DND-41 (cell line): ENCODE data around the gene SETBP1.

Experiments used
- ATAC-seq: fragments of 200-7000 bp; cut with Tn5 transposase; 3 replicates; pipeline ENCODE4 v1.9.1; 2021; ENCODE audit warnings: low read depth; ENCODE audit not compliant: insufficient read depth
- DNase-seq: peaks from one replicate; pipeline ENCODE4 v3.0.0-alpha.2; 2020
- H2AFZ ChIP-seq: 2 replicates; pipeline ENCODE4 v1.6.0; 2012; ENCODE audit warnings: low read depth, low read length
- H3K27ac ChIP-seq: 2 replicates; pipeline ENCODE4 v1.5.1; 2012; ENCODE audit warnings: low read length, inconsistent platforms
- H3K27me3 ChIP-seq: fragments of 200-600 bp; sonication (generic); 2 replicates; pipeline ENCODE4 v1.6.0; 2012; ENCODE audit warnings: low read length, mild to moderate bottlenecking, inconsistent platforms; ENCODE audit not compliant: insufficient read depth, poor library complexity
- H3K36me3 ChIP-seq: 2 replicates; pipeline ENCODE4 v1.5.1; 2012; ENCODE audit warnings: low read length, inconsistent platforms; ENCODE audit not compliant: insufficient read depth
- H3K4me1 ChIP-seq: 2 replicates; pipeline ENCODE4 v1.5.1; 2012; ENCODE audit warnings: mild to moderate bottlenecking, low read length; ENCODE audit not compliant: insufficient read depth
- H3K4me2 ChIP-seq: 2 replicates; pipeline ENCODE4 v1.6.0; 2012; ENCODE audit warnings: mild to moderate bottlenecking, moderate library complexity, low read length, inconsistent platforms; ENCODE audit not compliant: insufficient read depth
- H3K4me3 ChIP-seq, 2 experiments: fragments of 200-600 bp in 1 of 2; shearing (Covaris generic) in 1 of 2; 2 replicates each; pipeline ENCODE4 v1.5.1; 2012 to 2016; ENCODE audit warnings: inconsistent platforms in 2 of 2, low read length in 2 of 2, mild to moderate bottlenecking in 2 of 2, low read depth in 1 of 2, moderate library complexity in 1 of 2
- H3K79me2 ChIP-seq: 2 replicates; pipeline ENCODE4 v1.6.0; 2012; ENCODE audit warnings: low read length, inconsistent platforms; ENCODE audit not compliant: insufficient read depth
- H3K9ac ChIP-seq: 2 replicates; pipeline ENCODE4 v1.6.0; 2012; ENCODE audit warnings: low read depth, mild to moderate bottlenecking, inconsistent platforms, low read length, moderate library complexity
- H3K9me3 ChIP-seq: 2 replicates; pipeline ENCODE4 v1.5.1; 2012; ENCODE audit warnings: low read length, moderate library complexity, mild to moderate bottlenecking, inconsistent platforms; ENCODE audit not compliant: insufficient read depth, severe bottlenecking
- H4K20me1 ChIP-seq: 2 replicates; pipeline ENCODE4 v1.6.0; 2012; ENCODE audit warnings: low read length; ENCODE audit not compliant: insufficient read depth
- EZH2 ChIP-seq: IDR thresholded peaks from 3 replicates; pipeline ENCODE4 v1.6.1; 2012; ENCODE audit warnings: borderline replicate concordance, low read depth, mild to moderate bottlenecking, moderate library complexity, low read length, inconsistent platforms; ENCODE audit not compliant: severe bottlenecking
- TF ChIP-seq, protein P1 (sequence below): IDR thresholded peaks from 2 replicates; pipeline ENCODE4 v1.5.1; 2012; ENCODE audit warnings: borderline replicate concordance, low read length, moderate library complexity, mild to moderate bottlenecking; ENCODE audit not compliant: poor library complexity, severe bottlenecking; ENCODE audit errors: extremely low read depth

Gene SETBP1

GRCh38 chr18:44811572-44812125 is 131.0 kb downstream of the SETBP1 start:
- no peak for ATAC-seq
- TF ChIP-seq, protein P1, sequence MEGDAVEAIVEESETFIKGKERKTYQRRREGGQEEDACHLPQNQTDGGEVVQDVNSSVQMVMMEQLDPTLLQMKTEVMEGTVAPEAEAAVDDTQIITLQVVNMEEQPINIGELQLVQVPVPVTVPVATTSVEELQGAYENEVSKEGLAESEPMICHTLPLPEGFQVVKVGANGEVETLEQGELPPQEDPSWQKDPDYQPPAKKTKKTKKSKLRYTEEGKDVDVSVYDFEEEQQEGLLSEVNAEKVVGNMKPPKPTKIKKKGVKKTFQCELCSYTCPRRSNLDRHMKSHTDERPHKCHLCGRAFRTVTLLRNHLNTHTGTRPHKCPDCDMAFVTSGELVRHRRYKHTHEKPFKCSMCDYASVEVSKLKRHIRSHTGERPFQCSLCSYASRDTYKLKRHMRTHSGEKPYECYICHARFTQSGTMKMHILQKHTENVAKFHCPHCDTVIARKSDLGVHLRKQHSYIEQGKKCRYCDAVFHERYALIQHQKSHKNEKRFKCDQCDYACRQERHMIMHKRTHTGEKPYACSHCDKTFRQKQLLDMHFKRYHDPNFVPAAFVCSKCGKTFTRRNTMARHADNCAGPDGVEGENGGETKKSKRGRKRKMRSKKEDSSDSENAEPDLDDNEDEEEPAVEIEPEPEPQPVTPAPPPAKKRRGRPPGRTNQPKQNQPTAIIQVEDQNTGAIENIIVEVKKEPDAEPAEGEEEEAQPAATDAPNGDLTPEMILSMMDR = no peak
- TF ChIP-seq EZH2 = no peak

DNA sequence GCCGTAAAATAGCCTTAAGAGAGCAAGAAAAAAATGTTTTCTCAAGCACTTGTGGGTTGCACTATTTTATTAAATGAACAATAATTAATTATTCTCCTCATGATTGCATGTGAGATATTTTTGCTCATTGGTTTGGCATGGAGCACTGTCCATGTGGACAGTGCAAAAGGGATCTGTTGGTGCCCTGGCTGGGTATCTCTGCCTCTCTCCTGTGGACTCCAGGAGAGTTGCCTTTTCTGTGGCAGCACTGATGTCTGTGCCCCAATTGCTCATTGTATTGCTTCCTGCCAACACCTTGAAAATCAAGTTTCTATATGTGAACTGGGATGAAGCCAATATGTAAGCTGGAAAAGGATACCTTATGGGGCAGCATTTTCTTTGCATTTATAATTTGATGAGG is 131.7 kb downstream of the SETBP1 start:
- Histone ChIP-seq H4K20me1 (no peaks in the 10 kb centered on the region), H3K79me2 (no peaks in the 10 kb centered on the region)

More at GRCh38 chr18:44811572-44812125, 131.0 kb downstream of the SETBP1 start:
- Histone ChIP-seq H3K4me1 (no peaks in the 10 kb centered on the region), H3K79me2 (no peaks in the 10 kb centered on the region), H2AFZ (no peak overlapping the region), H3K27me3 (no peaks in the 10 kb centered on the region), H3K27ac (no peak overlapping the region), H4K20me1 (no peaks in the 10 kb centered on the region), H3K9ac (no peak overlapping the region), H3K36me3 (no peaks in the 10 kb centered on the region), H3K9me3 (no peaks in the 10 kb centered on the region), H3K4me2 (no peak overlapping the region), H3K4me3 (no peak overlapping the region)
- no peak for DNase-seq

DNA sequence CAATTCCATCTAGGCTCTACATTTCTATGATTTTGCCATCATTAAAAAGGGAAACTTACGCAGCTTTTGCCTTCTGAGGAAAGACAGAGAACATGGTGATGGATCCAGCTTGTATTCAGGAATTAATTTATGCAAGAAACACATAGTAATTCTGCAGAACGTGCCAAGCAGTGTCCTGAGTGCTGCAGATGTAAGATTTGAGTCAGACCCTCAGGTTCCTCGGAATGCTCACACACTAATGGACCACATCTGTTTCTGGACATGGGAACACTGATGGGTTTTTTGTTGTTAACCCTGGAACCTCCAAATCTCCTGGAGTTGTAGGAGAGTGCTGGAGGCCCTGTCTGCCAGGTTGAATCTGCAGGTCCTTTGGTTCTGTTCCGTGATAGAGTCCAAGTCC is 132.9 kb downstream of the SETBP1 start:
- H3K9ac ChIP-seq = no peak overlapping the region
- H3K4me3 ChIP-seq = no peak overlapping the region
- H3K27me3 ChIP-seq = no peaks in the 10 kb centered on the region
- TF ChIP-seq, protein P1 = no peak
- TF ChIP-seq EZH2 = no peak
- no peak for DNase-seq
- no peaks in the 10 kb centered on the region for H3K9me3 ChIP-seq
- H3K79me2 ChIP-seq = no peaks in the 10 kb centered on the region
- no peak for ATAC-seq
- H3K4me2 ChIP-seq = no peak overlapping the region
- H3K27ac ChIP-seq = no peak overlapping the region
- no peaks in the 10 kb centered on the region for H4K20me1 ChIP-seq
- H2AFZ ChIP-seq = no peak overlapping the region
- H3K4me1 ChIP-seq = no peaks in the 10 kb centered on the region
- H3K36me3 ChIP-seq = no peaks in the 10 kb centered on the region

More for the DNA sequence above, 131.7 kb downstream of the SETBP1 start:
- H3K9ac ChIP-seq = no peak overlapping the region
- H3K4me3 ChIP-seq = no peak overlapping the region
- no peaks in the 10 kb centered on the region for H3K4me1 ChIP-seq
- no peak overlapping the region for H2AFZ ChIP-seq
- no peak for DNase-seq
- H3K9me3 ChIP-seq = no peaks in the 10 kb centered on the region
- H3K36me3 ChIP-seq = no peaks in the 10 kb centered on the region
- TF ChIP-seq, protein P1 = no peak
- no peak for TF ChIP-seq EZH2
- no peak for ATAC-seq
- no peaks in the 10 kb centered on the region for H3K27me3 ChIP-seq
- no peak overlapping the region for H3K4me2 ChIP-seq
- no peak overlapping the region for H3K27ac ChIP-seq
